HG02588 (cell line): ENCODE measurements around the gene NR3C2.
"Not testable (repeated sequence)": the region's sequence is repeated elsewhere in the genome, so short reads cannot be mapped to it uniquely, and the experiment has no call there.

Experiments used
- ATAC-seq: cut with Tn5 transposase; IDR thresholded peaks from one replicate; pipeline ENCODE4 v1.9.1; 2021; ENCODE audit warnings: mild to moderate bottlenecking, moderate library complexity; ENCODE audit not compliant: unreplicated experiment

NR3C2 gene

DNA sequence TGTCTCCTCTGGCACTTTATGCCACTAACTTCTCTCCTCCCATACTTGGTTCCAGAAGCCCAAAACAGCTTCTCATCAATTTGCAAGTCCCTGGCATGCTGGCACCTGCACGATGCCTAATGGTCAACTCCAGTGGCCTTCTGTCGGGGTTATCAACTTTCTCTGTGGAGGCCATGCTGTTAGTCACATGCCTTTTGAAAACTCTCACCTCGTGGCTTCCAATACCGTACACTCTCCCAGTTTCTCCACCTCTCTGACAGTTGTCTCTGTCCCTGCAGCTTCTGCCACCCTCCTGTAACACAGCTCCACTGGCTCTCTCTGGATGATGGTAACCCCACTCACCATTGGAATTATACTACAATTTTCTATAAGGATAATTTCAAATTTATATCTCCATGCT, 324.0 kb downstream of the NR3C2 start:
- ATAC-seq, result no peak

DNA sequence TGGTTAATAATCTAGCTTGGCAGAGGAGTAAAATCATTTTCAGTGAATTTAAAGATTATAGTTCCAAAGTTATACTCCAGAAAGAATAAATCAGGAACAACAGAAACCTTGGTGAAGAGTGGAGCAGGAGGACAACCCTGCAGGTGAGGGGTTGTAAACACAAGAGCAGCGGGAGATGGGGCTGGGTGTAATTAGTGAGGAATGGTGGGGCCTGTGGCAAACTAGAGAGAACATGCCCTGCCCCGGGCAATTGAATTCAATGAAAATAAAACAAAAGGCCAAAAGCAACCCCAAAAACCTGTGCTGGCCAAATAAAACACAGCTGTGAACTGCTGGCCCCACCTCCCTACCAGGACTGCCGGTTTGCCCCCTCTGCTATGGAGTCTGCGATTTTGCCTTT, 325.2 kb downstream of the NR3C2 start:
- no peak for ATAC-seq

DNA sequence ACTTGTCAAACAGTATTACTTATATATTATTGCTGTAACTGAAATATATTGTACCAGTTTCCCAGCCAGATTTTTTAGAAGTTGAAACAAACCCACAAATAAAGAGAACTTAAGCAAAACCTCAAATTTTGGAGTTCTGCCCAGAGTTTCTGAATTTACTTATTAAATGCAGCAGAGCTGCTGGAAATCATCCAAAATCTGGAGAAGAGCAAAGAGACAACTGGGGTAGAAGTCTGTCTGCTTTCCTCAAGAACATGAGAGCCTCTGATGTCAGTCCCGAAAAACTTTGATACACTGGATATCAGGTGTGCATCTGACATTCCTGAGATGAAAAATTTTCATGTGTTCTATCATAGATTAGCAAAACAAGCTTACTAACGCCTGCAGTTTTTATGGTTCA, 325.9 kb downstream of the NR3C2 start:
- no peak for ATAC-seq

DNA sequence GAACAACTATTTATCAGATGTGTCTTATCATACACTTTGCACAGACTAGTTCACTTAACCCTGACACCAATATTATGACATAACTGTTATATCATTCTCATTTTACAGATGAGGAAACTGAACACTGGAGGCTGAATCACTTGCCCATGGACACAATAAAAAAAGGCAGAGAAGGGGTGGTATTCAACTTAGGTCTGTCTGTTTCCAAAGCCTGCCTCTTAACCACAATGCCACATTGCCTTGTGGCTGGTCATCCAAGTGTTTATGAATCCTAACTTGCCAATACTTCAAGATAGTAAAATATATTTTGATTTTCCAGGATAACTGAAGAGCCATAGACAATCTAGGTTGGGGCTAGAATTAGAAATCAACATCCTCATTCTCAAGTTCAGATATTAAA, 327.8 kb downstream of the NR3C2 start:
- no peak for ATAC-seq

DNA sequence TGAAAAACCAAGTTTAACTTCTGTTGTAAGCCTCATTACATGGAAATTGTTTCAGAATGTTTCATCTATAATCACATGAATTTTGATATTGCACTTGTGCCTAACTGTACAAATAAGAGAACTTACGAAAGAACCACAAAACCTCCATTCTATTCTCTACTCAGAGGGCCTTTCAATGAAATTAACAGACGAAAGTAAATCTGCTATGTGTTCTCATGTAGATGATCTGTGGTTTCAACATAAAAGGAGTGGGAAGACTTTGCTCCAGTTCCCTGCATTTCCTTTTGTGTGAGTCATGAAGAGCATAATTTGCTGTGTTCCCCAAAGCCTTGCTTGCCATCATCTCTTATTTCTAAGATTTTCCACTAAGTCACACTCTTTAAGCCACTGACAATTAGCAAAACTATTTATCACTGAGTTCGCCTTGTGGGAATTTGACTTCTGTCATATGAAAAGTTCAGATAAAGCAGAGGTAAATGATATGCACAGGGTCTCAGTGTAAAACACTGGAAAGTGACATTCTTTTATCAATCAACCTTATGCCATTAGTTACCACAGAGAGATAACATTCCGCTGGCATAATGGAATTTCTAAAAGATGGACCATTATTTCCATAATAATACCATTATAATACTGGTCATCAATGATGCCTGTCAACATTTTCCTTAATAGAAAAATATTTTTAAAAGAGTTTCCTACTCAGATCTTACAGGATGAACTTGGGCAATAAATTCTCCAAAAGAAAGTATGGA, 329.8 kb downstream of the NR3C2 start:
- ATAC-seq, result no peak

DNA sequence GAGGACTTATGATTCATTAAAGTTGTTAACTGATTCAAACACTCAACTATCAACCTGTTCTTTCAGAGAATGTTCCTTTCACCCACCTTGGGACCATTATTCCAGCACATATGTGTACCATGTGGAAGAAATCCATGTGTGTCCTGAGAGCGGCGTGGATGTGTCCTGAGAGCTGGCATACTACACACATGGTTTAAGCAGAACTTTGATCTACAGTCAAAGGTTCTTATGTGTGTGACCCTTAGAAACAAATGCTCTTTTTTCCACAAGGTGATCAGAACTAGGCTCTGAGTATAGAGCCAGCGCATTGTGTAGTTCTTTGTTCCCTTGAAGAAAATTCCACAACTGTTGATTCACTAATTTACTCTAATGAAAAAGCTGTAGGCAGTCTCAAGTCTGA, 332.0 kb downstream of the NR3C2 start:
- no peak for ATAC-seq

DNA sequence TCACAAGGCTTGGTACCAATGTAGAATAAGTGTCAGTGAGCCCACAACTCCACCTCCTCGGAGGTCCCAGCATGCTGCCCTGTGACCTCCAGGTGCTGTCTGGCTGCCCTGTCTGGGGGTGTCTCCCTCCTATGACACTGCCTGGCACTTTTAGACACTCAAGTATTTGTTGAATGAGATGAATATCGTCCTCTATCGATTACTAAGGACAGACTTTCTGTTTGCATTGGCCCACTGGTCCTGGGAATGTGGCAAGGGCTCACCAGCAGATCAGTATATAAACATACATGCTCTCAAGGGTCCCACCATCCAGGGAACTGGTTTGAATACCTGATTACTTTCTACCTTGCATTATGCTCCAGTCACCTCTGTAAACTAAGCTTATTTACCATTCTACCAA, 333.0 kb downstream of the NR3C2 start:
- ATAC-seq, result no peak

DNA sequence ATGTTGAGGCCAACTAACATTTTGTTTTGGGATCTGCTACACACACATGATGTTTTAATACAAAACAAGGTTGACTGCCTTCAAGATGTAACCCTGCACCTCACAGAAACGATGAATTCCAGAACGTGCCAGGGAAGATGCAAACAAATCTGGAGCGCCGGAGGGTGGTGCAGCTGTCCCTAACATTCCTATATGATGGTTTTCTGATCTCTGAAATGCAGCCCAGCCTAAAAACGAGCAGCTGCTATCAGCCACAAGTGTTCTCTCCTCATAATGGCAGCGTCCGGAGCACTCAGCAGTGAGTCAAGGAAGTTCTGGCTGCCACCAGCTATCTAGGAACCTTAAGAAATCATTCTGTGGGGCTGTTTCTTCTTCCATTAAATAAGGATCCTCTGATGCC, 333.4 kb downstream of the NR3C2 start:
- ATAC-seq, result no peak

DNA sequence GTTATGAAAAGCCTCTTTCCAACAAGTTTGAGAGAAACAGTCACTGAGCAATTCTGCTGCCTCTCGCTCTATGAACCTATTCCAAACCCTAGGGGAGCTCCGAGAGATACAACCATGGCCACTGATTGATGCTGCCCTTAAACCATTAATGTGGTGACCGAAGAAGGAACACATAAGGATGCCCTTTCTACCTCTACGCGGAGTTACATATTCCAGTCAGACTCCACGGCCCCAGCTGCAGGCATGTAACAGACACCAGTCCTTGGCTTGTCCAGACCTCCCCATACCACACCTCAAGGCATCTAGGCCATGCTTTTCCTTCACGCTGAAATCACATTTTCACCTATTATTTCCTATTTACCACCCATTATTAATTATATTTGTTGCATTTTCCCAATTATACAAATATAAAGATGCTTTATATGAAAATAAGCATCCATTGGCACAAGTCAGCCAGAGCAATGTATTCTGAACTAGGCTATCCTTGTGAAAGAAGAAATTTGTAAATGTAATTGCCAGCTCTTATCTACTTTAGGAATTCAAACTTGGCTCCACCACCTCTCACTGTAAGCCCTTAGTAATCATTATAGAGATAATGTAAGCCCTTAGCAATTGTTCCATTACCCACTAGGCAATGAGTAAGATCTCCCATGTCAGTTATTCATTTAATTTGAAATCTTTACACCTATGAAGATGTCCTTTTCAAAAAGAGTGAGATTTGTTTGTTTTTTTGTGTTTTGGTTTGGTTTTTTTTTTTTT, 338.4 kb downstream of the NR3C2 start:
- no peak for ATAC-seq

DNA sequence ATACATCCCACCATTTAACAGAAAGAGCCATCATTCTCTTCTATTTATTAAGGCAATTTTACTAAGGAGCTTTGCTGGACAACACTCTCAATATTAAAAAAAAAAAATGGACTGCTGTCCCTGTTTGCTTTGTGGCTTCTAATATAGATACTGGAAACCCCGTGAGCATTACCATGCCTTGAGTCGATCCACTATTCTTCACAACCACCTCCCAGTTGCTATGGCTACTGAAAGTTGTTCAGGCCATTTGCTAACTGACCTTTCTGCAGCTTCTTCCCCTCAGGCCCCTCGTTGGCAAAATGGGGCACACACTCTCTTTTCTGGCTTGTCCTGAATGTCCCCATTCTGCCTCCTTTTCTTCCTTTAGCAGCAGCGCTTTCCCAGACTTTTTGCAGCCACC, 340.4 kb downstream of the NR3C2 start:
- ATAC-seq, result no peak

DNA sequence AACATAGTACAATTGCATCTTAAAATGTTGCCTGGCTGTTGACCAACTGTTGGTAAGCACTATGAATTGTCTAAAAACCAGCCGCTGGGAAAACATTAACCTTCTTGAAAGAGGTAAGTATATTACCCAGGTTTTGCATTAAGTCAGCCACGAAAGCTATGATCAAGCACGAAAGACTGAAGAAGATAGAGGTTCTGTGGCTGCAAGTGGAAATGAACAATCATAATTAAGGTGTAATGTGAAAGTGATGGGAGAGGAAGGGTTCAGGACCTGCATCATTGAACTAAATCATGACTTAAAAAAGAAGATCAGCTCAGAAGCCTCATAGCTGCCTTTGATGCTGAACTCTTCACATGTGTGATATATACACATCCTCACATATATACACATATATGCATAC, 341.0 kb downstream of the NR3C2 start:
- ATAC-seq, result no peak

DNA sequence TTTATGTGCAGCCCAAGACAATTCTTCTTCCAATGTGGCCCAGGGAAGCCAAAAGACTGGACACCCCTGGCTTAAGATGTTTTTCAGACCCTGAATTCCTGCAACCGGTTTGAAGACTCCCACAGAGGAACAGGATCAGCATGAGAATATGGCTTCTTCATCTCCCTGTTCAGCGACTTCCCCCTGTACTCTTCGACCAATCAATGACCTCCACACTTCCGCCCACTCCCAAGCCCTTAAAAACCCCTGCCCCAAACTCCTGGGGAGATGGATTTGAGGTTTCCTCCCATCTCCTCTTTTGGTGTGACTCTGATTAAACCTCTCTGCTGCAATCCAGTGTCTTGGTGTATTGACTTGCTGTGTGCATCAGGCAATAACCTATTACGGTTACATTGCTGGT, 344.4 kb downstream of the NR3C2 start:
- no peak for ATAC-seq

DNA sequence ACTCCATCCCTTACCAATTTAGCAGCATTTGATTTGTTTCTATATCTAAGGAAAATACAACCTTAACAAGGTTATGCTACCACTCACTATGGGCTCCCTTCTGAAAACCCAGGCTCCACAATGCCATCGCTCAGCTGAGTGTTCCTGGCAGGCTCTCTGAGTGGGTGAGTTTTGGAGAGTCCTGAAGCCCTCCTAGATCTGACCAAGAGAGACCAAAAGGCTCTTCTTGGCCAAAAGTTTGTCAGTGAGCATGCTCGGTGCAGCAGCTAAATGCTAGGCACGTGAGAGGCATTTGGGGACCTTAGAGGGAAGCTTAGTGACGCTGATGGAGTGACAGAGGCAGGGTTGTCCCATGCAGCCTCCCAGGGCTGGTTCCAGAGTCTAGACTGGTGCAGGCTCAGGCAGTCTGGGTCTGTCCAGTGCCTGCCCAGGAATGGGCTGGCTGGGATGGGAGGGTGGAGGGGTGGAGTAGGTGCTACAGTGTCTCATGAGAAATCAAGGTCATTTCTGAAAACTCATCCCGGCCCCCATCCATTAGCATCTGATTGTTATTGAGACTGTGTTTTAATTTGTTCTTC, 346.8 kb downstream of the NR3C2 start:
- ATAC-seq, result no peak

DNA sequence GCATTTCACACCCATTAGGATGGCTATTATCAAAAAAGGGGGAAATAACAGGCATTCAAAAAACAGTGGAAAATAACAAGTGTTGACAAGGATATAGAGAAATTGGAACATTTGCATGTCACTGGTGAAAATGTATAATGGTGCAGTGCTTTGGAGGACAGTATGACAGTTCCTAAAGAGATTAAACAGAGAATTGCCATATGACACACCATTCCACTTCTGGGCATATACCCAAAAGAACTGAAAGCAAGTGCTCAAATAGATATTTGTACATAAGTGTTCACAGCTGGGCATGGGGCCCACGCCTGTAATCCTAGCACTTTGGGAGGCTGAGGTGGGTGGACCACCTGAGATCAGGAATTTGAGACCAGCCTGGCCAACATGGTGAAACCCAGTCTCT, 348.1 kb downstream of the NR3C2 start:
- ATAC-seq, result no peak

DNA sequence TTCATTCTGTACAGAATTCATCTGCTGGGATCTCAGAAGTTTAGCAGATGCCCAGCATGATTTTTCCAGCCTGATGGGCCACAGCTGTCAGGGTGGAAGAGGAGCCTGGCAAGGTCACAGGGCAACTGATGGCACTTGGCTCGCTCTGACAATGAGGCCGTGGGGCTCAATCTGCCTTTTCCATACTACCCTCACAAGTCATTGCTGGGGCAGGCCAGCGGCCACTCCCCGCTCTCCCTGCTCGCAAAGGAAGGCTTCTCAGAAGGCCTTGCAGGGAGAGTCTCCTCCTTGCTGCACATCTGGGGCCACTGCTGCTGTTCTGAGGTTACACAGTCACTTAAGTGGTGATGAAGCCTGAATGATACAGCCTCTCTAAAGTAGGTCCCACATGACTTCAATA, 349.1 kb downstream of the NR3C2 start:
- no peak for ATAC-seq

DNA sequence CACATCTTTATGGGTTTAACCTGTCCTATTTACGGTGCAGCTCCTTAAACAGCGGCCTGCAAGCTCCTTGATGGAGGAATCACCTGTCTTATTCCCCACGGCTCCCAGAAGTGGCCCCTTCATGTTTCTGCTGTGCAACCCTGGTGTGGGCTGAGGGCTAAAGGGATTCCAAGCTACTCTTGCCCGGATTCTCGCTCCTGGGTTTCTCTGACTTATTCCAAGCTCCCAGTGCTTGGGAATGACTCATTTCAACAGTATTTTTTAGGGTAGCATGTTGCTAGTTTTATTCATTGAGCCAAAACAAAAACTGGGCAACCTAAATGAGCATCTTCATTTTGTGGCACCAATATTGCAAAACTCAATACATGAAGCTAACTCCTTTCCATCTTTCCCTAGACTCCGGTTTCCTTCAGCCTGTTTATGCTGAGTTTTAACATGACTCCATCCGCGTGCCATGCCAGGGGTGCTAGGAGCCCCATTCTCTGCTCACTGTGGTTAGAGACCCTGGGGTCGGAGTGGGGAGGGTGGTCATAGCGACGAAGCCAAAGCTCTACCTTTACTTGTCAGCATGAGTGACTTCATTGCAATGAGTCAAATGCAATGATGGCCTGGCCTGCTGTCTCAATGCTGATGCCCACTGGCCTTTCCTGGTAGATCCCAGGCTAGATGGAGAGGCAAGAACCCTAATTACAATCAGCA, 349.7 kb downstream of the NR3C2 start:
- ATAC-seq, result no peak

DNA sequence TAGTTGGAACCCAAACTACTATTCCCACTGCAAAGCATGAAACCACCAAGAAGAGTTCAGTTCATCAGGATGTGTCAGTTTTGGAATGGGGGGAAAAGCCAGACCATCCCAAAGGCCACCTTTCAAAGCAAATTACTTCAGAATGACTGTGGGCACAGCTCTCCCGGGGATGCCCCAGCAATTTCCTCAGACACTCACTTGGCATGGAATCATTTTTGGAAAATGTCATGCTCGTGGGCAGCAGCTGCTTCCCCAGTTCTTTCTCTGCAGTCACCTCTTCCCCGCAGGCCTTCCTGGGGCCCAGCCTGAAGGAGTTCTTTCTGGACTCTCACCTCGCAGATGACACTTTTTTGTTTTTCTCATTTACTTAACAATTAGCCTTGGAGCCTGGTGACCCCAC, 350.3 kb downstream of the NR3C2 start:
- no peak for ATAC-seq

DNA sequence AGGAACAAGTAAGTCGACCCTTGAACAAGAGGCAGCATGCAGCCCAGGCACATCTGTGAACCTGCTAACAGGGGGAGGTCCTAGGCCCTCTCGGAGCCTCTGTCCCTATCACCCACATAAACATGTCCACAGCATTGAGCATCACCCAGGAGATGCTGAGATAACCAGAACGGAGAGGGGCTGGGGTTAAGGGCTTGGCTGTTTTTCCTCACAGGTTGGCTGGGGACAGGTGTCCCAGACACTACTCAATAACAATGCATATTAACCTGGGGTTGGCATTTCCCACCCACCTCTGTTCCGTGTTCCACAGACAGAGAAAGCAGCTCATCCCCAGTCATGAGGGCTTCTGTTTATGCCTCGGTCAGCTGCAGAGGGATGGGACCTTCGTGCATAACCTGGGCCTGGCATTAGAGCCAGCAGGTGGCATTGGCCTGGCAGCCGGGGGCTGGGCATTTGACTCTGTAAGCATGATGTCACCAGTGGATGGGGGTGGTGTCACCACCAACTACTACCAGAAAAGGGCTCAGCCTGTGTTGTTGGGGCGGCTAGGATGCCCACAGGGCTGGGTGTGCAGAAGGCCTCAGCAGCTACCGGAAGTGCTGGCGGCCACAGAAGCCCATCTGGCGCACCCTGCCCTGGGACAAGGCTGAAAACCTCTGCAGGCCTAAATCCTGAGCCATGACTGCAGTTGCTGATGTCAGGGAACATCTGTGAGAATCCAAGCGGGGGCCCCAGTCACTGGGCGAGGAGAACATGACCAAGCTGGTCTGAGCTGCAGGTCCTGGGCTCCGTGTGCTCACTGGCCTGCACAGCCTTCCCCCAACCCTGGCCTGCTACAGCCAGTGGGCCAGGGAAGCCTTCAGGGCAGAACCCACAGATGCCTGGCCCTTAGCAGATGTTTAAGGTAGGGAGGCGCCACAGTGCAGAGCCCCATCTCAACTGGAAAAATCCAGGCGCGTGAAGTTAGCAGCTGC, 351.4 kb downstream of the NR3C2 start:
- ATAC-seq, result no peak

DNA sequence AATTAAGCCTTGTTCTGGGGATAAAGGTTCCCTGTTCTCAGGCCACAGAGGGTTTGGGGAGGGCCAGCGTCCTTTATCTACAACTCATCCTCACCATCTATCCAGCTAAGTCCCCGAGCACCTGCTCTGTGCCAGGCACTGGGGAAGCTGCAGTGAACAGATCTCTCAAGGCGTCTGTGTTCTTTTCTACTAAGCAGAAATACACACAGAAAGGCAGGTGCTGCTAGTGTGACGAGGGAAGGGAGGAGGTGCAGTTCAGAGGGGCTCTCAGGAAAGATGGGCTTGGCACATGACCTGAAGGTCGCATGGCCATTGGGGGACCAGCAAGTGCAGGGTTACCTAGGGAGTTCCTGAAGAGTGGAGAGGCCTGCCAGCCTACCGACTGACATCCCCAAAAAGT, 352.2 kb downstream of the NR3C2 start:
- no peak for ATAC-seq

DNA sequence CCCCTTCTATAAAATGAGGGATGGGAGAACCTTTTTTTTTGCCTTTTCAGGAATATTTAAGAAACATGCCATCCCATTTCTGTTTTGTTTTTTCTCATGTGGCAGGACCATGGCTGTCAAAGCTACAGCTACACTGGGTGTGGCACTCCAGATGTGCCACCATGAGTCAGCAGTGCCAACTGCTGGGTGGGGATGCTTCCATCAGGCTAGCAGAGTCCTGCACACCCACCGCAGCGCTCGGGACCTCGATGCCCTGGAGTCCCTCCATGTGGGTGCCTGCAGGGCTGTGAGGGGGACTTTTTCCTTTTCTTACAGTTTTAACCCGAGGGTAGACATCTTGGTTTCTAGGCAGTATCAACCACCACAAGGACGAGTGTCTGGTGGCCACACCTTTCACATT, 352.6 kb downstream of the NR3C2 start:
- no peak for ATAC-seq

DNA sequence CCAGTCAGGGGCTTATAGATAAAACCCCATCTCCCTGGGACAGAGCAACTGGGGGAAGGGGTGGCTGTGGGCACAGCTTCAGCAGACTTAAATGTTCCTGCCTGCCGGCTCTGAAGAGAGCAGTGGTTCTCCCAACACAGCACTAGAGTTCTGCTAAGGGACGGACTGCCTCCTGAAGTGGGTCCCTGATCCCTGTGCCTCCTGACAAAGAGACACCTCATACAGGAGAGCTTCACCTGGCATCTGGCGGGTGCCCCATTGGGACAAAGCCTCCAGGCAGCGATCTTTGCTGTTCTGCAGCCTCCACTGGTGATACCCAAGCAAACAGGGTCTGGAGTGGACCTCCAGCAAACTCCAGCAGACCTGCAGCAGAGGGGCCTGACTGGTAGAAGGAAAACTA, 359.1 kb downstream of the NR3C2 start:
- ATAC-seq, result not testable (repeated sequence)
